Measurements from ENCODE around the gene TAS1R1.
A peak's percentile ranks its signal among the peaks of the same experiment; 100 is the strongest.

The TAS1R1 gene

GRCh38 chr1:6554907-6555778 is at the start of gene TAS1R1:
TAS1R1 (plus strand) TSS chr1:6555307; CDS start chr1:6555374, 67 bp downstream.
- DNase-seq (ENCODE audit: low read depth) = no peak

GRCh38 chr1:6505367-6506209 is 49.5 kb upstream of the TAS1R1 start:
- no peak for DNase-seq (ENCODE audit: low read depth)

GRCh38 chr1:6506210-6507036 is 48.7 kb upstream of the TAS1R1 start:
- no peak for DNase-seq (ENCODE audit: low read depth)

- no peak for DNase-seq (ENCODE audit: low read depth)
Measured at GRCh38 chr1:6507037-6507428, 48.1 kb upstream of the TAS1R1 start.

GRCh38 chr1:6507461-6507911 is 47.6 kb upstream of the TAS1R1 start:
- no peak for DNase-seq (ENCODE audit: low read depth)

- no peak for DNase-seq (ENCODE audit: low read depth)
Measured at GRCh38 chr1:6508154-6508815, 46.8 kb upstream of the TAS1R1 start.

- DNase-seq (ENCODE audit: low read depth) = no peak
Measured at GRCh38 chr1:6508816-6509189, 46.3 kb upstream of the TAS1R1 start.

GRCh38 chr1:6509220-6509918 is 45.7 kb upstream of the TAS1R1 start:
- DNase-seq (ENCODE audit: low read depth) = no peak

- no peak for DNase-seq (ENCODE audit: low read depth)
Measured at GRCh38 chr1:6509919-6510291, 45.2 kb upstream of the TAS1R1 start.

- DNase-seq (ENCODE audit: low read depth) = no peak
Measured at GRCh38 chr1:6510493-6510892, 44.6 kb upstream of the TAS1R1 start.

GRCh38 chr1:6511056-6511455 is 44.1 kb upstream of the TAS1R1 start:
- no peak for DNase-seq (ENCODE audit: low read depth)

- no peak for DNase-seq (ENCODE audit: low read depth)
Measured at GRCh38 chr1:6511561-6512244, 43.4 kb upstream of the TAS1R1 start.

- no peak for DNase-seq (ENCODE audit: low read depth)
Measured at GRCh38 chr1:6512245-6512907, 42.7 kb upstream of the TAS1R1 start.

GRCh38 chr1:6512908-6513280 is 42.2 kb upstream of the TAS1R1 start:
- no peak for DNase-seq (ENCODE audit: low read depth)

GRCh38 chr1:6513320-6513801 is 41.7 kb upstream of the TAS1R1 start:
- no peak for DNase-seq (ENCODE audit: low read depth)

- peak; percentile 61 for DNase-seq (ENCODE audit: low read depth)
Measured at GRCh38 chr1:6515771-6516170, 39.3 kb upstream of the TAS1R1 start.

- DNase-seq (ENCODE audit: low read depth) = peak; percentile 42
Measured at GRCh38 chr1:6517435-6517851, 37.7 kb upstream of the TAS1R1 start.

- DNase-seq (ENCODE audit: low read depth) = no peak
Measured at GRCh38 chr1:6519491-6519934, 35.6 kb upstream of the TAS1R1 start.

- peak; percentile 79 for DNase-seq (ENCODE audit: low read depth)
Measured at GRCh38 chr1:6519935-6520671, 35.0 kb upstream of the TAS1R1 start.

Data from ELR (cell line).